Spleen (tissue), 7 donors: ENCODE results near the gene PLEKHN1.

Experiments used
- CTCF ChIP-seq, 11 experiments: fragments of 200-600 bp in 7 of 11; fragments of 450-650 bp in 4 of 11; sonication (generic) in 4 of 11; IDR thresholded peaks in 8 of 11; conservative IDR thresholded peaks in 3 of 11; 1 replicate in 7 of 11; 2 replicates in 4 of 11; pipeline versions ENCODE4 v1.4.0 to v1.8.0; 2016 to 2021; ENCODE audit warnings: antibody characterized with exemption in 11 of 11, inconsistent platforms in 4 of 11, mild to moderate bottlenecking in 1 of 11
- POLR2AphosphoS5 ChIP-seq, 3 donors: sonication (generic); formaldehyde crosslinking; IDR thresholded peaks; one replicate each; pipeline ENCODE4 v1.5.1; 2017; ENCODE audit warnings: antibody characterized with exemption in 3 of 3
- donor health status: DM: no; HTN: no; CAD: no; lungs with moderate emphysema.
- donor health status: DM: no; HTN: no; CAD: no.
- donor health status: DM: no; HTN: no; CAD: no.

DNA sequence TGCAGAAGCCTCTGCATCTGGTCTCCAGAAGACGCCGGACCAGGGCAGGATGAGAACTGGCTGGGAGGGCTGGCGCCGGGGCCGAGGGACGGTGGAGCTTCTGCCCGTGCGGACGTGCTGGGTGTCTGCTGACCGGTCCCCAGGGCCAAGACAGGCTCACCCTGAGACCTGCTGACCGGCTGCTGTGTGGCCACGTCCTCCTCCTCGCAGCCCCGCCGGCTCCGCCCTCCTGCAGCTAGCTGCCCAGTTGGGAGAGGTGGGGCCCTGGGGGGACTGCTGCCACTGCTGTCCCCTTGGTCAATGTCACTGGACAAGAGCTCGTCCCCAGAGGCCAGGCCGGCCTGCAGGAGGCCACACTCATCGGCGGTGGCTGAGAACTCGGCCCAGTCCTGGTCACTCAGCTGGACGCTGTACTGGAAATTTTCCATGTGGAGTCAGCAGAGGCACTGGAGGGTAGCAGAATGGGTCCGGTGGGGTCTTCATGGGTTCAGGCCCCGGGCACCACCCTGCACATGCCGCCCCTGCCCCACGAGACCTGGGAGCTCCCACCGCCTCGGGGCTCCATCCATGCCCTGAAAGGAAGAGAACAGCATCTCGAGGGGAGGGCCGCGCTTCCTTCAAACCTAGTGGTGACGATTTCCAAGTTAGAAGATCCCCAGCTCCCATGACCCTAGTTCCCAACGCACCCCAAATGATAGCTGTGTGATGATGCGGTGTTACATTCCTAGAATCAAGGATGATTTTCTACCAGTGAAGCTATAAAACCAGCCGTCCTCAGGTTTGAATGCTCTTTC, 14.5 kb downstream of the PLEKHN1 start:
- TF ChIP-seq POLR2AphosphoS5 (IDR thresholded peaks at IDR 0.05) = no peak
- no peak for TF ChIP-seq CTCF (IDR thresholded peaks at IDR 0.05 in 8 of 11, conservative IDR thresholded peaks at IDR 0.05 in 3 of 11)
